ENCODE results near the gene MYBPC3. TPM values are rescaled to one million over a fixed set of nuclear protein-coding genes. Genes with fewer than 3 reads are reported as not detected.

MYBPC3 gene
- polyA plus RNA-seq, 3 donors, result 0.03 to 7.8 TPM; not detected in 1

DNA sequence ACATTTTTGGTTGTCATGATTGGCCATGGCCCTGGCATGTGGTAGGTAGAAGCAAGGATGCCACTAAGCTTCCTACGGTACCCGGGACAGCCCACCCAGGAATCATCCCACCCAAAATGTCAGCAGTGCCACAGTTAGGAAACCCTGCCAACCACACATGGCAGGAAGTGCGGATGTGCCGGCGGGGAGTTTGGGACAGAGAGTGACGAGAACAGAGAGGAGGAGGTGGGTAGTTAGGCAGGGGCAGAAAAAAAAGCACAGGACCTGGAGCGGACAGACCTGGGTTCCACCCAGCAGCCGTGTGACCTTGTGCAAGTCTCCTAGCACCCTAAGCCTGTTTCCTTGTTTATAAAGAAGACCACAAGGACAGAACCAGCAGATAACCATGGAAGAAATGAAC is 22.5 kb upstream of the MYBPC3 start:
- intact Hi-C loops (cut with micrococcal nuclease), result loop anchor here in 1 of 2 donors (1.0 kb wide), 1 partner anchor 18 kb away; no protein-coding TSS in a partner anchor
- H2AFZ ChIP-seq (ENCODE audit: insufficient read depth, low read depth, low read length, poor library complexity, severe bottlenecking), result no peak overlapping the region
- peaks cover 53 to 72% of the 10 kb centered on the region in 2 donors for H3K36me3 ChIP-seq (replicated peaks in 1 of 2; ENCODE audit: control insufficient read depth in 1 of 2, insufficient read depth in 2 of 2, low read length in 2 of 2)
- H3K4me3 ChIP-seq (replicated peaks in 1 of 3; ENCODE audit: low read depth in 2 of 3, low read length in 3 of 3), result peak overlapping the region; percentile 84 to 99 (median 97)
- Mint-ChIP-seq H3K27me3 (ENCODE audit: low read depth in 3 of 3) (peaks cover 0 to 4% (median 2%) of the 10 kb centered on the region in 3 donors), H3K9me3 (peaks cover 0 to 5% (median 0%) of the 10 kb centered on the region in 7 donors), H3K4me1 (peaks cover 51% of the 10 kb centered on the region), H3K36me3 (peaks cover 52 to 75% of the 10 kb centered on the region in 2 donors), H3K4me3 (peak overlapping the region; percentile 98 to 99), H3K27ac (peak overlapping the region in 1 of 7 donors; percentile 89)
- peaks cover 98% of the 10 kb centered on the region for H3K79me2 ChIP-seq (ENCODE audit: insufficient read depth, low read length)
- peak in 1 of 3 donors; percentile 26 for DNase-seq
- no peaks in the 10 kb centered on the region for H3K27me3 ChIP-seq (ENCODE audit: control insufficient read depth in 2 of 2, insufficient read depth in 2 of 2, low read length in 2 of 2)
- H3K4me2 ChIP-seq (replicated peaks; ENCODE audit: extremely low read depth, low read length, poor library complexity, severe bottlenecking), result peak overlapping the region; percentile 97
- peak overlapping the region; percentile 96 to 97 for H3K27ac ChIP-seq (ENCODE audit: low read depth in 1 of 2, low read length in 2 of 2)
- H3K4me1 ChIP-seq (ENCODE audit: control insufficient read depth in 1 of 2, insufficient read depth in 2 of 2, low read length in 2 of 2), result peaks cover 57 to 68% of the 10 kb centered on the region in 2 donors
- no peaks in the 10 kb centered on the region for H3K9me3 ChIP-seq (replicated peaks in 1 of 2; ENCODE audit: control insufficient read depth in 1 of 2, insufficient read depth in 1 of 2, low read length in 2 of 2)
- no peak for TF ChIP-seq CTCF (IDR thresholded peaks at IDR 0.05)
- H3K9ac ChIP-seq (ENCODE audit: insufficient read depth, low read length, poor library complexity, severe bottlenecking), result peak overlapping the region; percentile 99
- peaks cover 67% of the 10 kb centered on the region for H4K20me1 ChIP-seq (ENCODE audit: insufficient read depth, low read length)
- 3% methylated on average over 6 of the region's 8 CpGs for WGBS (ENCODE audit: insufficient coverage)

DNA sequence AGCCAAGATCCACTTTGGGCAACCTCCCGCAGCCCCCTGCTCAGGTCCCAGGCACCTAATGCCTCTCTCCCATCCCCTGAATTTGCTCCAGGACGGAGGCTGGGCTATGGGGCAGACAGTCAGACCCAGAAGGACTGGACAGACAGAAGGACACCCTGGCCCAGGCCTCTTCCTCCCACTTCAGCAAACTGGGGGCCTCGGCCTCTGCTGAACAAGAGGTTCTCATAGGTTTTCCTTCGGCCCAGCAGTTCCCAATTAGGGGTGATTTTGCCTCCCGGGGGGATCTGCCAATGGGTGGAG is 22.2 kb upstream of the MYBPC3 start:
- Histone ChIP-seq H3K79me2 (ENCODE audit: insufficient read depth, low read length) (peaks cover 100% of the 10 kb centered on the region), H3K9ac (ENCODE audit: insufficient read depth, low read length, poor library complexity, severe bottlenecking) (peak overlapping the region; percentile 99), H4K20me1 (ENCODE audit: insufficient read depth, low read length) (peaks cover 71% of the 10 kb centered on the region), H3K27me3 (ENCODE audit: control insufficient read depth in 2 of 2, insufficient read depth in 2 of 2, low read length in 2 of 2) (no peaks in the 10 kb centered on the region), H3K4me1 (ENCODE audit: control insufficient read depth in 1 of 2, insufficient read depth in 2 of 2, low read length in 2 of 2) (peaks cover 61 to 72% of the 10 kb centered on the region in 2 donors), H3K36me3 (replicated peaks in 1 of 2; ENCODE audit: control insufficient read depth in 1 of 2, insufficient read depth in 2 of 2, low read length in 2 of 2) (peaks cover 57 to 76% of the 10 kb centered on the region in 2 donors), H3K4me3 (replicated peaks in 1 of 3; ENCODE audit: low read depth in 2 of 3, low read length in 3 of 3) (peak overlapping the region; percentile 84 to 99 (median 97)), H3K9me3 (replicated peaks in 1 of 2; ENCODE audit: control insufficient read depth in 1 of 2, insufficient read depth in 1 of 2, low read length in 2 of 2) (no peaks in the 10 kb centered on the region), H2AFZ (ENCODE audit: insufficient read depth, low read depth, low read length, poor library complexity, severe bottlenecking) (no peak overlapping the region), H3K4me2 (replicated peaks; ENCODE audit: extremely low read depth, low read length, poor library complexity, severe bottlenecking) (peak overlapping the region; percentile 97), H3K27ac (ENCODE audit: low read depth in 1 of 2, low read length in 2 of 2) (peak overlapping the region; percentile 96 to 97)
- H3K4me3 Mint-ChIP-seq, result peak overlapping the region; percentile 98 to 99
- 100% methylated on average over 1 of the region's 5 CpGs for WGBS (ENCODE audit: insufficient coverage)
- H3K9me3 Mint-ChIP-seq, result peaks cover 0 to 5% (median 0%) of the 10 kb centered on the region in 7 donors
- peak overlapping the region in 1 of 7 donors; percentile 89 for H3K27ac Mint-ChIP-seq
- intact Hi-C loops (cut with micrococcal nuclease), result loop anchor here (1.0 kb wide), 2 partner anchors 19 to 34 kb away; partner anchors contain the start of gene SLC39A13 (in 2 of the 2)
- H3K27me3 Mint-ChIP-seq (ENCODE audit: low read depth in 3 of 3), result peaks cover 0 to 4% (median 2%) of the 10 kb centered on the region in 3 donors
- H3K36me3 Mint-ChIP-seq, result peaks cover 54 to 79% of the 10 kb centered on the region in 2 donors
- no peak for DNase-seq
- TF ChIP-seq CTCF (IDR thresholded peaks at IDR 0.05), result no peak
- peaks cover 54% of the 10 kb centered on the region for H3K4me1 Mint-ChIP-seq

All from CD14-positive monocyte (primary cell).